ENCODE measurements around the gene KIRREL2. TPM values are rescaled to one million over a fixed set of nuclear protein-coding genes. Genes with fewer than 3 reads are reported as not detected.

The KIRREL2 gene
- total and polyA plus RNA-seq, 9 of the 15 experiments (the other 6 are each of a cell fraction or from before 2014, with no cell fraction given), result 0.01 to 0.12 (median 0.09) TPM; not detected in 4

- Histone ChIP-seq H3K9me1 (ENCODE audit: control insufficient read depth, insufficient read depth, low read length) (no peaks in the 10 kb centered on the region), H3K9ac (ENCODE audit: insufficient read depth in 1 of 2, low read depth in 2 of 2, low read length in 2 of 2) (no peak overlapping the region), H3K9me3 (replicated peaks; ENCODE audit: control insufficient read depth, insufficient read depth, low read depth, low read length) (no peaks in the 10 kb centered on the region), H3K36me3 (ENCODE audit: control insufficient read depth, insufficient read depth, low read length) (no peaks in the 10 kb centered on the region), H3K27ac (ENCODE audit: extremely low read depth, low read depth, low read length) (peak overlapping the region; percentile 33; the same call in 1 of the 3 replicates), H4K20me1 (replicated peaks; ENCODE audit: control insufficient read depth, insufficient read depth, low read length) (no peaks in the 10 kb centered on the region), H3K79me2 (ENCODE audit: control insufficient read depth, insufficient read depth, low read length) (peaks cover 1% of the 10 kb centered on the region; the same call in 1 of the 3 replicates), H2AFZ (ENCODE audit: low read depth, low read length) (peak overlapping the region; percentile 58), H3K27me3 (ENCODE audit: control insufficient read depth in 2 of 2, insufficient read depth in 2 of 2, low read length in 2 of 2) (no peaks in the 10 kb centered on the region), H3K4me1 (replicated peaks in 1 of 2; ENCODE audit: control insufficient read depth in 2 of 2, insufficient read depth in 2 of 2, low read length in 2 of 2) (peaks cover 42 to 44% of the 10 kb centered on the region in 2 experiments), H3K4me3 (no peak overlapping the region), H3K4me2 (ENCODE audit: insufficient read depth, low read length) (no peak overlapping the region)
- DNase-seq (ENCODE audit: extremely low read depth in 1 of 4, low spot score in 3 of 4) (no peak), FAIRE-seq (no peak), ATAC-seq (no peak)
- in situ Hi-C loops (cut with MboI) (no loop called here), intact Hi-C loops (cut with micrococcal nuclease) (no loop called here)
- ChIA-PET CTCF (ENCODE audit: low intra/inter-chr PET ratio) (interaction anchor here (0.6 kb wide), 1 partner anchor 80 kb away, joined by 4 read pairs; no protein-coding TSS in a partner anchor), POLR2A (interaction anchor here (0.7 to 1.4 kb wide), 2 partner anchors 11 to 12 kb away, joined by 3 to 4 read pairs; no protein-coding TSS in a partner anchor)
- 42% methylated on average over 3 of the region's 6 CpGs for WGBS (ENCODE audit: insufficient coverage, low coverage, missing lambda C conversion rate)
- no TSS peak for BruUV-seq (replicated peaks)
- TF ChIP-seq KLF16 (IDR thresholded peaks at IDR 0.05) (no peak), EP300 (IDR thresholded peaks at IDR 0.05; ENCODE audit: low read length) (no peak), TOE1 (IDR thresholded peaks at IDR 0.05; ENCODE audit: borderline replicate concordance) (no peak), TOE1 (CRISPR knock-in tag; IDR thresholded peaks at IDR 0.05; ENCODE audit: borderline replicate concordance, low read depth) (no peak), ATF3 (IDR thresholded peaks at IDR 0.05) (peak; percentile 46; the same call in 1 of the 2 replicates), ATF3 (CRISPR knock-in tag; conservative IDR thresholded peaks at IDR 0.05) (no peak), TGIF2 (CRISPR knock-in tag; IDR thresholded peaks at IDR 0.05) (no peak), EGR1 (conservative IDR thresholded peaks at IDR 0.05) (peak; percentile 47; the same call in 1 of the 2 replicates), RREB1 (CRISPR knock-in tag; IDR thresholded peaks at IDR 0.05) (no peak)
These were observed 48.5 kb downstream of the KIRREL2 start for GRCh38 chr19:35905178-35905727.
